Ovary (tissue), 3 donors: ENCODE results near the gene FGF4.

Source experiments
- EP300 ChIP-seq: sonication (generic); formaldehyde crosslinking; IDR thresholded peaks from one replicate; pipeline ENCODE4 v1.6.1; 2017; ENCODE audit warnings: antibody characterized with exemption
- POLR2A ChIP-seq: fragments of 450-650 bp; IDR thresholded peaks from one replicate; pipeline ENCODE4 v1.6.1; 2017; ENCODE audit warnings: antibody characterized with exemption, mild to moderate bottlenecking, moderate library complexity
- TF ChIP-seq, protein P1 (sequence below), 3 donors: fragments of 450-650 bp in 2 of 3; fragments of 200-600 bp in 1 of 3; IDR thresholded peaks; one replicate each; pipeline versions ENCODE4 v1.5.1 to v1.8.0; 2016 to 2022; ENCODE audit warnings: antibody characterized with exemption in 3 of 3, mild to moderate bottlenecking in 1 of 3
- donor health status: DM: no; HTN: no; CAD: no.

DNA sequence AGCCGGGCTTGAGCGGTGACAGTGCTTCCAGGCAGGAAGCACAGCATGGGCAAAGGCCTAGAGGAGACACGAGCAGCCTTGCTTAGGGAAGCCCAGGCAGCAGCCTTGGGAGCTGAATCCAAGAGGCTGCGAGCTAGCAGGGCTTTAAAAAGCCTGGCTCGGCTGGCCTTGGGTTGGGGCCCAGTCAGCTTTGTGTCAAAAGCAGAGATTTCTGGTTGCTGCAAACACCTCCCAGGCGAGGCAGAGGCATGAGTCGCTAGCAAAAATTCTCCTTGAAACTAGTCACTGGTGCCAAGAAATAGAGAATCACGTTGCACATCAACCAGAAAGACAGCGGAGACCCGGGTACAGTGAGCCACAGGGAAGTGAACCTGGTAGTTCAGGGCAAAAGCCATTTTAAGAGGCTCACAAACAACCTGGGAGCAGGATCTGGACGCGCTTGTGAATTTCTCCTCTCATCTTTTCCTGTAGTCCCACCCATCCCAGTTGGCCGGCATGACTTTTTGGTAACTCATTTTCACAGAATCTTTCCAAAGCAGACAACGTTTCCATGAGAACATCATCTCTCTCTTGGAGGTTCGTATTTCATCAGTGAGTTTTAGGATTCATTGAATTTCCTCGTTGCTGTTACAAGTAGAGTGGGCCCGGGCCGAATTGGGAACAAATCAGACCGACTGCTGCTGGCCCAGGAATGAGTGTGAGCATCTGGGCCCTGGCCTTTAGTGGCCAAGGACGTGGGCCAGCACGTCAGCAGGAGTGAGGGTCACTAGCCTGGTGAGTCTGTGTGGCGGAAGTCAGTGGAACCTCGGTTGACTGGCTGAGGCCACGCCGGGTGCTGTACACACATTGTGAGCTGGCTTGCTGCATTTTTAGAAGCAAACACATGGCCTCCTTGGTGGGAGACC is 16.4 kb upstream of the FGF4 start:
- TF ChIP-seq EP300: no peak
- TF ChIP-seq POLR2A: no peak
- TF ChIP-seq, protein P1, sequence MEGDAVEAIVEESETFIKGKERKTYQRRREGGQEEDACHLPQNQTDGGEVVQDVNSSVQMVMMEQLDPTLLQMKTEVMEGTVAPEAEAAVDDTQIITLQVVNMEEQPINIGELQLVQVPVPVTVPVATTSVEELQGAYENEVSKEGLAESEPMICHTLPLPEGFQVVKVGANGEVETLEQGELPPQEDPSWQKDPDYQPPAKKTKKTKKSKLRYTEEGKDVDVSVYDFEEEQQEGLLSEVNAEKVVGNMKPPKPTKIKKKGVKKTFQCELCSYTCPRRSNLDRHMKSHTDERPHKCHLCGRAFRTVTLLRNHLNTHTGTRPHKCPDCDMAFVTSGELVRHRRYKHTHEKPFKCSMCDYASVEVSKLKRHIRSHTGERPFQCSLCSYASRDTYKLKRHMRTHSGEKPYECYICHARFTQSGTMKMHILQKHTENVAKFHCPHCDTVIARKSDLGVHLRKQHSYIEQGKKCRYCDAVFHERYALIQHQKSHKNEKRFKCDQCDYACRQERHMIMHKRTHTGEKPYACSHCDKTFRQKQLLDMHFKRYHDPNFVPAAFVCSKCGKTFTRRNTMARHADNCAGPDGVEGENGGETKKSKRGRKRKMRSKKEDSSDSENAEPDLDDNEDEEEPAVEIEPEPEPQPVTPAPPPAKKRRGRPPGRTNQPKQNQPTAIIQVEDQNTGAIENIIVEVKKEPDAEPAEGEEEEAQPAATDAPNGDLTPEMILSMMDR (IDR thresholded peaks at IDR 0.05): no peak
